ENCODE results near the gene DISC1.

The DISC1 gene

DNA sequence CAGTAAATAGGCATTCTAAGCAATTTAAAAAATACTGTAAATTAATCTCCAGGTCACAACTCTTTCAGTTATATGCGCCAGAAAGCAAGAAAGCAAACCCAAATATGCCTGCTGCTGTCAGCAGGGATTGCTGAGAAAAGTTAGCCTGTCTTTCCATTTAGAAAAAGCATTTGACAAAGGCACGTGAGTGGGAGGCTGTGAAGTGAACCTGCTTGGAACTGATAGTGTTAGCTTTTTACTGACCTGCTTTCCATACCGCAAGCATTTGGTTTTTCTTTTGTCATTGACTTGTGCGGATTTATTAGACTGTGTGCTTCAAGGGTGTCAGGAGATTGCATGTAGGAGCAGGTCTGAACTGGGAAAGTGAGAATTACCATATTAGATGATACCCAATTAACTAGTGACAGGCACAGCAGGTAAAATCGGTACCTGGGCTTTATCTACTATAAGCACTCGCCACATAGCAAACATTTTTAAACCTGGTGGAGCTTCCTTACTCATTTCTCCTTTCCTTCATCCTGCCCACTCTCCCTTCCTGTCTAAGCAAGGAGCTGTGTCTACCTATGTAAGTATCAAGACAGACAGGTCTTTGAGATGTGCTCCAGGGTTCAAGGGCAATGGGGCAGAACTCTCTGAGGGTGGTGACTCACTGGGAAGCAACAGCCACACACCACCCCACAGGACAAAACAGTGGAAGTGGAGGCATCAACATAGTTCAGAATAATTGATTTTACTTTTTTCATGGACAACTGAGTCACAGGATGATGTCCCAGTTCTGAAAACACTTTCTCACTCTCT is 323.9 kb downstream of the DISC1 start:
- POLR2A ChIA-PET, result no interaction called here
- no peak for TF ChIP-seq PKNOX1 (IDR thresholded peaks at IDR 0.05)
- no peak for TF ChIP-seq FOXK2 (IDR thresholded peaks at IDR 0.05)
- no peak for TF ChIP-seq SUZ12 (IDR thresholded peaks at IDR 0.05)
- TF ChIP-seq NFRKB (IDR thresholded peaks at IDR 0.05), result no peak
- no peak for TF ChIP-seq BHLHE40 (IDR thresholded peaks at IDR 0.05; ENCODE audit: borderline replicate concordance)
- TF ChIP-seq CTBP1 (IDR thresholded peaks at IDR 0.05; ENCODE audit: borderline replicate concordance), result no peak
- no peak for TF ChIP-seq ARNT (IDR thresholded peaks at IDR 0.05)
- TF ChIP-seq HDGF (IDR thresholded peaks at IDR 0.05; ENCODE audit: borderline replicate concordance), result no peak
- no peak for TF ChIP-seq FOXM1 (IDR thresholded peaks at IDR 0.05; ENCODE audit: borderline replicate concordance)
- TF ChIP-seq ZNF384 (IDR thresholded peaks at IDR 0.05), result no peak
- TF ChIP-seq SP1 (IDR thresholded peaks at IDR 0.05), result no peak
- no peak for TF ChIP-seq ELF4 (IDR thresholded peaks at IDR 0.05)
- no peak for TF ChIP-seq L3MBTL2 (conservative IDR thresholded peaks at IDR 0.05)
- TF ChIP-seq FOXA1 (IDR thresholded peaks at IDR 0.05), result no peak
- TF ChIP-seq LEF1 (IDR thresholded peaks at IDR 0.05; ENCODE audit: borderline replicate concordance), result no peak
- no peak for TF ChIP-seq TARDBP (IDR thresholded peaks at IDR 0.05)
- no peak for DNase-seq (ENCODE audit: extremely low spot score)
- CTCF ChIA-PET, result no interaction called here

DNA sequence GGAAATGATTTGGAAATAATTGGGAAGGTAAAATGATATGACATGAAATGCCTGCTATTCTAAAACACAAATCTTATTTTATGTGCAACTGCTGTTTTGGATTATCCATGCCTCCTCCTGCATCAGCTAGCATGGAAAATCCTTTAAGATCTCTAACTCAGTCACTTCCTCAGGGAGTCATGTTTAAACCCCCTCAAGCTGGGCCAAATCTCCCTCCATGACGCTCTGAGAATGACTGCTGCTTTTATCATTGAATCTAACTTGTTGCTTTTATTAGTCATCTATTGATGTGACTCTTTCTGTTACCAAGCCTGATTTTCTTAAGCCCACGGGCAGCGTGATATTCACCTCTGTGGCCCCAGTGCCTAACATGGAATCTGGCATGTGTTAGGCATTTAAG is 324.8 kb downstream of the DISC1 start:
- TF ChIP-seq ARNT (IDR thresholded peaks at IDR 0.05) (no peak), ZNF384 (IDR thresholded peaks at IDR 0.05) (no peak), PKNOX1 (IDR thresholded peaks at IDR 0.05) (no peak), FOXK2 (IDR thresholded peaks at IDR 0.05) (no peak), FOXM1 (IDR thresholded peaks at IDR 0.05; ENCODE audit: borderline replicate concordance) (no peak), ELF4 (IDR thresholded peaks at IDR 0.05) (no peak), L3MBTL2 (conservative IDR thresholded peaks at IDR 0.05) (no peak), HDGF (IDR thresholded peaks at IDR 0.05; ENCODE audit: borderline replicate concordance) (no peak), BHLHE40 (IDR thresholded peaks at IDR 0.05; ENCODE audit: borderline replicate concordance) (no peak), SUZ12 (IDR thresholded peaks at IDR 0.05) (no peak), NFRKB (IDR thresholded peaks at IDR 0.05) (no peak), FOXA1 (IDR thresholded peaks at IDR 0.05) (no peak), SP1 (IDR thresholded peaks at IDR 0.05) (no peak), TARDBP (IDR thresholded peaks at IDR 0.05) (no peak), LEF1 (IDR thresholded peaks at IDR 0.05; ENCODE audit: borderline replicate concordance) (no peak)
- POLR2A ChIA-PET, result no interaction called here
- CTCF ChIA-PET, result no interaction called here
- no peak for DNase-seq (ENCODE audit: extremely low spot score)

DNA sequence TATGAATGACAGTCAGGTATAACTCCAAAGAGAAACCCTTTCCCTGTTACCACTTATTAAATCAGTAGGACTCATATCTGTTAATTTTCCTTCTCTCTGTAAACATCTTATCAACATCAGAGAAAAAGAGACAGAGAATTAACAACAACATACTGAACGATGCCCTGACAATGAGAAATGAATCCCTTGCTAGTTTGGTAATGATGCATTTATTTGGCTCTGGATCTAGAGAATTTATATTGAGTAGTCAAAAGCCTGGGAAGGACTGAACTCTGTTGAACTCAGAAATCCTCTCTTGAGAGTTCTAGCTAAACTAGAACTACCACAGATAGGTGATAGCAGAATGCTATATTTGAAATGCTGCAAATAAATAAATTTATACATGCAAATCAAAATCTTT is 325.6 kb downstream of the DISC1 start:
- DNase-seq (ENCODE audit: extremely low spot score), result no peak
- TF ChIP-seq FOXK2 (IDR thresholded peaks at IDR 0.05) (no peak), LEF1 (IDR thresholded peaks at IDR 0.05; ENCODE audit: borderline replicate concordance) (no peak), CTBP1 (IDR thresholded peaks at IDR 0.05; ENCODE audit: borderline replicate concordance) (no peak), TARDBP (IDR thresholded peaks at IDR 0.05) (no peak)
- POLR2A ChIA-PET, result no interaction called here
- CTCF ChIA-PET, result no interaction called here

DNA sequence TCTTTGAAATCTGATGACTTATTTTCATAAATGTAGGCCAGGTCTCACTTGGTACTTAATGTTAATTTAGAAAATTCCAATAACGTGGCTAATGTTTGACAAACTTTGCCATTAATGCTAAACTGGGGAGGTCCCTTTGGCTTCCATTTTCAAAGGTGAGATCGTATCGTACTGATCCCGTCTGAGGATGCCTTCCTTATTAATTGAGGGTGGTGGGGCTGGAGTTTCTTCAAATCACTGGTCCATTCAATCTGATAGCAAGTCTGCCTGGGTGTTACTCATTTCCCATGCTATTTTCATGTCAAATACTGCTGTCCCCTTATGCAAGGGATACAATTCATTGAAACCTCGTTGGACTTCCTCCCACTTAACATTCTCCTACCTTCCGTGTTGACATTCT is 327.1 kb downstream of the DISC1 start:
- TF ChIP-seq NFRKB (IDR thresholded peaks at IDR 0.05), result no peak
- TF ChIP-seq ARNT (IDR thresholded peaks at IDR 0.05), result no peak
- no peak for TF ChIP-seq ELF4 (IDR thresholded peaks at IDR 0.05)
- no peak for TF ChIP-seq FOXA1 (IDR thresholded peaks at IDR 0.05)
- no peak for TF ChIP-seq TARDBP (IDR thresholded peaks at IDR 0.05)
- TF ChIP-seq HDGF (IDR thresholded peaks at IDR 0.05; ENCODE audit: borderline replicate concordance), result no peak
- TF ChIP-seq SP1 (IDR thresholded peaks at IDR 0.05), result no peak
- no peak for TF ChIP-seq FOXK2 (IDR thresholded peaks at IDR 0.05)
- TF ChIP-seq L3MBTL2 (conservative IDR thresholded peaks at IDR 0.05), result no peak
- TF ChIP-seq CTBP1 (IDR thresholded peaks at IDR 0.05; ENCODE audit: borderline replicate concordance), result no peak
- TF ChIP-seq FOXM1 (IDR thresholded peaks at IDR 0.05; ENCODE audit: borderline replicate concordance), result no peak
- no peak for TF ChIP-seq LEF1 (IDR thresholded peaks at IDR 0.05; ENCODE audit: borderline replicate concordance)
- ChIA-PET CTCF (no interaction called here), POLR2A (no interaction called here)
- DNase-seq (ENCODE audit: extremely low spot score), result no peak

DNA sequence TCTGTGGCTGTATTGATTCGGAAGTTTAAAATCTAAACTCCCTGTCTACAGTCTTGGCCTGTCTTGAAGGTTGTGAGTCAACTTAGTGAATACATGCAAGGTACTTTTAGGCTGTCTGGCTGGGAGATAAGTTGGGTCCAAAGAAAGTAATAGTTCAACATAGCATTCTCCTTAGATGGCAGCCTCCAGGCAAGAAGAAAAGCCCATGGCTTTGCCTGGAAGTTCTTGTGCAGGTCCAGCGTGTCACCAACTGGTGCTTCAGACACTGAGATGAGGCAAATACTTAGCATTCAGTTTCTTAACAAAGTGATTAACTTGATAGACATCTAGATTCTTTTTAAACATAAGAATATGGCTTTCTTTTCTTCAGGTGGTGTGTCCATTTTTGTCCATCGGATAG is 328.2 kb downstream of the DISC1 start:
- DNase-seq (ENCODE audit: extremely low spot score), result no peak
- ChIA-PET CTCF (interaction anchor here (0.5 kb wide), 1 partner anchor 1252 kb away, joined by 3 read pairs; no protein-coding TSS in a partner anchor), POLR2A (no interaction called here)
- TF ChIP-seq PKNOX1 (IDR thresholded peaks at IDR 0.05) (no peak), CTBP1 (IDR thresholded peaks at IDR 0.05; ENCODE audit: borderline replicate concordance) (no peak), FOXK2 (IDR thresholded peaks at IDR 0.05) (no peak), BHLHE40 (IDR thresholded peaks at IDR 0.05; ENCODE audit: borderline replicate concordance) (no peak), HDGF (IDR thresholded peaks at IDR 0.05; ENCODE audit: borderline replicate concordance) (no peak), ELF4 (IDR thresholded peaks at IDR 0.05) (no peak), ZNF384 (IDR thresholded peaks at IDR 0.05) (no peak), FOXA1 (IDR thresholded peaks at IDR 0.05) (no peak), SP1 (IDR thresholded peaks at IDR 0.05) (no peak), LEF1 (IDR thresholded peaks at IDR 0.05; ENCODE audit: borderline replicate concordance) (no peak), TARDBP (IDR thresholded peaks at IDR 0.05) (no peak), ARNT (IDR thresholded peaks at IDR 0.05) (no peak), SUZ12 (IDR thresholded peaks at IDR 0.05) (no peak), NFRKB (IDR thresholded peaks at IDR 0.05) (no peak), FOXM1 (IDR thresholded peaks at IDR 0.05; ENCODE audit: borderline replicate concordance) (no peak), L3MBTL2 (conservative IDR thresholded peaks at IDR 0.05) (no peak)

- TF ChIP-seq TARDBP (IDR thresholded peaks at IDR 0.05), result no peak
- no peak for TF ChIP-seq SP1 (IDR thresholded peaks at IDR 0.05)
- ChIA-PET POLR2A (no interaction called here), CTCF (no interaction called here)
- DNase-seq (ENCODE audit: extremely low spot score), result no peak
Measured at GRCh38 chr1:231957359-231957758, 330.8 kb downstream of the DISC1 start.
